SK-N-SH treated with all-trans-retinoic acid at 6 μM for 48 hours (cell line): ENCODE results near the gene NOM1.

Experiments used
- ATAC-seq: fragments of 200-7000 bp; cut with Tn5 transposase; 3 replicates; pipeline ENCODE4 v1.9.1; 2020; ENCODE audit warnings: mild to moderate bottlenecking, moderate library complexity
- ARNTL ChIP-seq: fragments of 450-650 bp; formaldehyde crosslinking; IDR thresholded peaks from 2 replicates; pipeline ENCODE4 v1.5.0; 2020; ENCODE audit warnings: low read depth, mild to moderate bottlenecking, moderate library complexity, borderline replicate concordance
- BACH2 ChIP-seq: fragments of 250-450 bp; sonication (Bioruptor Pico); IDR thresholded peaks from 2 replicates; pipeline ENCODE4 v1.9.0; 2021; ENCODE audit warnings: mild to moderate bottlenecking, borderline replicate concordance
- CREB5 ChIP-seq: fragments of 250-450 bp; sonication (Bioruptor Pico); IDR thresholded peaks from 2 replicates; pipeline ENCODE4 v1.5.1; 2020; ENCODE audit warnings: low read depth, mild to moderate bottlenecking, moderate library complexity
- CSDC2 ChIP-seq: fragments of 250-450 bp; sonication (Bioruptor Pico); IDR thresholded peaks from 2 replicates; pipeline ENCODE4 v1.5.0; 2020; ENCODE audit warnings: mild to moderate bottlenecking, moderate library complexity
- CSRNP3 ChIP-seq: fragments of 250-450 bp; sonication (Bioruptor Pico); IDR thresholded peaks from 2 replicates; pipeline ENCODE4 v1.5.1; 2021; ENCODE audit warnings: mild to moderate bottlenecking, moderate library complexity
- ESRRG ChIP-seq: fragments of 250-450 bp; sonication (Bioruptor Pico); IDR thresholded peaks from 2 replicates; pipeline ENCODE4 v1.6.1; 2021; ENCODE audit warnings: mild to moderate bottlenecking
- GLIS3 ChIP-seq: fragments of 250-450 bp; sonication (Bioruptor Pico); IDR thresholded peaks from 2 replicates; pipeline ENCODE4 v1.5.0; 2020; ENCODE audit warnings: mild to moderate bottlenecking, moderate library complexity
- ISL1 ChIP-seq: fragments of 250-450 bp; sonication (Bioruptor Pico); IDR thresholded peaks from 2 replicates; pipeline ENCODE4 v2.1.2; 2022; ENCODE audit warnings: mild to moderate bottlenecking, moderate library complexity
- OSR1 ChIP-seq: fragments of 250-450 bp; sonication (Bioruptor Pico); IDR thresholded peaks from 2 replicates; pipeline ENCODE4 v1.8.0; 2022; ENCODE audit warnings: moderate library complexity, mild to moderate bottlenecking, inconsistent platforms
- PATZ1 ChIP-seq: fragments of 250-450 bp; sonication (Bioruptor Pico); IDR thresholded peaks from 2 replicates; pipeline ENCODE4 v1.8.0; 2020; ENCODE audit warnings: mild to moderate bottlenecking, moderate library complexity, borderline replicate concordance
- POU6F1 ChIP-seq: fragments of 250-450 bp; sonication (Bioruptor Pico); IDR thresholded peaks from 2 replicates; pipeline ENCODE4 v1.8.0; 2021; ENCODE audit warnings: low read depth, mild to moderate bottlenecking, moderate library complexity, borderline replicate concordance
- PPARA ChIP-seq: fragments of 250-450 bp; sonication (Bioruptor Pico); IDR thresholded peaks from 2 replicates; pipeline ENCODE4 v1.5.0; 2020; ENCODE audit warnings: mild to moderate bottlenecking, borderline replicate concordance
- SNAI2 ChIP-seq: fragments of 250-450 bp; sonication (Bioruptor Pico); IDR thresholded peaks from 2 replicates; pipeline ENCODE4 v1.5.0; 2020; ENCODE audit warnings: mild to moderate bottlenecking, moderate library complexity
- TCF4 ChIP-seq: fragments of 250-450 bp; sonication (Bioruptor Pico); IDR thresholded peaks from 2 replicates; pipeline ENCODE4 v1.8.0; 2021; ENCODE audit warnings: mild to moderate bottlenecking, moderate library complexity, borderline replicate concordance
- TOX ChIP-seq: fragments of 250-450 bp; sonication (Bioruptor Pico); IDR thresholded peaks from 2 replicates; pipeline ENCODE4 v1.8.0; 2021; ENCODE audit warnings: mild to moderate bottlenecking, moderate library complexity, borderline replicate concordance
- TSHZ2 ChIP-seq: fragments of 250-450 bp; sonication (Bioruptor Pico); IDR thresholded peaks from 2 replicates; pipeline ENCODE4 v1.5.0; 2020; ENCODE audit warnings: mild to moderate bottlenecking, moderate library complexity
- ZC3H10 ChIP-seq: fragments of 250-450 bp; sonication (Bioruptor Pico); IDR thresholded peaks from 2 replicates; pipeline ENCODE4 v1.5.1; 2021; ENCODE audit warnings: mild to moderate bottlenecking, moderate library complexity
- ZFP3 ChIP-seq: fragments of 250-450 bp; sonication (Bioruptor Pico); IDR thresholded peaks from 2 replicates; pipeline ENCODE4 v1.5.0; 2020; ENCODE audit warnings: mild to moderate bottlenecking, moderate library complexity
- ZFP30 ChIP-seq: fragments of 450-650 bp; formaldehyde crosslinking; IDR thresholded peaks from 2 replicates; pipeline ENCODE4 v1.5.0; 2022; ENCODE audit warnings: mild to moderate bottlenecking, moderate library complexity
- ZNF565 ChIP-seq: fragments of 450-650 bp; formaldehyde crosslinking; conservative IDR thresholded peaks from 2 replicates; pipeline ENCODE4 v1.5.0; 2020; ENCODE audit warnings: low read depth, mild to moderate bottlenecking, moderate library complexity
- ZNF70 ChIP-seq: fragments of 450-650 bp; formaldehyde crosslinking; IDR thresholded peaks from 2 replicates; pipeline ENCODE4 v1.5.0; 2020; ENCODE audit warnings: mild to moderate bottlenecking, moderate library complexity
- ZNF8 ChIP-seq: fragments of 450-650 bp; formaldehyde crosslinking; IDR thresholded peaks from 2 replicates; pipeline ENCODE4 v1.5.0; 2020; ENCODE audit warnings: mild to moderate bottlenecking, moderate library complexity

Gene NOM1

GRCh38 chr7:156993021-156993924, 43.8 kb downstream of the NOM1 start (continued):
- TF ChIP-seq PATZ1, result no peak
- no peak for TF ChIP-seq ZC3H10 (CRISPR knock-in tag)
- no peak for TF ChIP-seq GLIS3 (CRISPR knock-in tag)
- no peak for TF ChIP-seq ZNF565 (CRISPR knock-in tag)
- no peak for TF ChIP-seq ZFP3 (CRISPR knock-in tag)
- TF ChIP-seq TCF4 (CRISPR knock-in tag), result no peak
- TF ChIP-seq, all 23 proteins: peak for 0

- ATAC-seq, result no peak
- TF ChIP-seq GLIS3 (CRISPR knock-in tag), result no peak
- TF ChIP-seq CREB5 (CRISPR knock-in tag), result no peak
- no peak for TF ChIP-seq BACH2
- TF ChIP-seq CSRNP3, result no peak
- no peak for TF ChIP-seq ZFP3 (CRISPR knock-in tag)
- no peak for TF ChIP-seq ZNF70 (CRISPR knock-in tag)
- no peak for TF ChIP-seq OSR1 (CRISPR knock-in tag)
- TF ChIP-seq ISL1, result no peak
- TF ChIP-seq POU6F1, result no peak
- TF ChIP-seq ESRRG (CRISPR knock-in tag), result no peak
- TF ChIP-seq TOX (CRISPR knock-in tag), result no peak
- no peak for TF ChIP-seq SNAI2 (CRISPR knock-in tag)
- no peak for TF ChIP-seq ZNF565 (CRISPR knock-in tag)
- TF ChIP-seq TSHZ2 (CRISPR knock-in tag), result no peak
- TF ChIP-seq TCF4 (CRISPR knock-in tag), result no peak
- no peak for TF ChIP-seq PPARA
- TF ChIP-seq CSDC2, result no peak
- TF ChIP-seq ZNF8 (CRISPR knock-in tag), result no peak
Observed at GRCh38 chr7:156993925-156994235, 44.4 kb downstream of the NOM1 start.

GRCh38 chr7:156994417-156994816, 44.9 kb downstream of the NOM1 start:
- no peak for ATAC-seq
- TF ChIP-seq ARNTL (no peak), ZNF70 (CRISPR knock-in tag) (no peak), ESRRG (CRISPR knock-in tag) (no peak), ZNF8 (CRISPR knock-in tag) (no peak), ISL1 (no peak), PPARA (no peak), SNAI2 (CRISPR knock-in tag) (no peak), ZFP30 (no peak), CSRNP3 (no peak)
